SK-N-MC (cell line): ENCODE results near the gene DNAH14.

Experiments
- EZH2 ChIP-seq: fragments of 200-600 bp; sonication (generic); IDR thresholded peaks from one replicate; pipeline ENCODE4 v1.6.1; 2017; ENCODE audit warnings: antibody characterized with exemption
- FOXP2 ChIP-seq: optimal IDR thresholded peaks from 2 replicates; pipeline ENCODE3; 2011; ENCODE audit warnings: mild to moderate bottlenecking, moderate library complexity; ENCODE audit not compliant: insufficient read depth; ENCODE audit errors: extremely low read length, control extremely low read depth
- POLR2AphosphoS5 ChIP-seq: IDR thresholded peaks from 2 replicates; pipeline ENCODE4 v1.6.1; 2012; ENCODE audit warnings: mild to moderate bottlenecking, low read depth, low read length, borderline replicate concordance

GRCh38 chr1:224883091-224883490 is 46.4 kb upstream of the DNAH14 start:
- TF ChIP-seq POLR2AphosphoS5 (no peak), EZH2 (no peak), FOXP2 (no peak)
